Frontal cortex (tissue), 4 donors: Measurements from ENCODE around the gene SPP2. TPM values are rescaled to one million over a fixed set of nuclear protein-coding genes. Genes with fewer than 3 reads are reported as not detected.

ENCODE experiments used
- DNase-seq, 2 donors: peaks; one replicate each; pipeline ENCODE4 v3.0.0; 2012; ENCODE audit warnings: low spot score in 2 of 2
- FAIRE-seq: peaks from 2 replicates; lab custom pipeline; 2012; peaks lifted over from hg19 to GRCh38; lab: Jason Lieb, UNC
- total RNA-seq: library from RNA; depleted of rRNA; stranded (reverse); fragments of >200 nt; gene quantifications from one replicate; pipeline ENCODE4 v1.2.3, GENCODE V29; 2014
- donor health status: control.
- donor health status: control.
- donor health status: control.

Gene SPP2
- total RNA-seq, 1 donor from 2014 or later = not detected

- FAIRE-seq (no peak), DNase-seq (no peak)
Measured at GRCh38 chr2:234083572-234084348, 33.3 kb downstream of the SPP2 start.

GRCh38 chr2:234091432-234091879 is 41.0 kb downstream of the SPP2 start:
- DNase-seq = peak in 1 of 2 donors; percentile 26
- no peak for FAIRE-seq

GRCh38 chr2:234091883-234092282 is 41.4 kb downstream of the SPP2 start:
- no peak for DNase-seq
- FAIRE-seq = no peak

- no peak for FAIRE-seq
Measured at GRCh38 chr2:234092344-234092743, 41.8 kb downstream of the SPP2 start.

GRCh38 chr2:234095301-234095700 is 44.8 kb downstream of the SPP2 start:
- FAIRE-seq (no peak), DNase-seq (no peak)

More at GRCh38 chr2:234092344-234092743, 41.8 kb downstream of the SPP2 start:
- DNase-seq = no peak

GRCh38 chr2:234096164-234096563 is 45.7 kb downstream of the SPP2 start:
- FAIRE-seq = no peak
- DNase-seq = no peak

GRCh38 chr2:234098681-234099080 is 48.2 kb downstream of the SPP2 start:
- FAIRE-seq (no peak), DNase-seq (no peak)

GRCh38 chr2:234099266-234099665 is 48.8 kb downstream of the SPP2 start:
- no peak for DNase-seq

GRCh38 chr2:234100686-234101085 is 50.2 kb downstream of the SPP2 start:
- FAIRE-seq = no peak
- no peak for DNase-seq

More at GRCh38 chr2:234099266-234099665, 48.8 kb downstream of the SPP2 start:
- FAIRE-seq = no peak

GRCh38 chr2:234102112-234102511 is 51.6 kb downstream of the SPP2 start:
- no peak for FAIRE-seq
- DNase-seq = no peak

GRCh38 chr2:234107861-234108260 is 57.4 kb downstream of the SPP2 start:
- no peak for FAIRE-seq
- no peak for DNase-seq

- FAIRE-seq (no peak), DNase-seq (no peak)
Measured at GRCh38 chr2:234109321-234109720, 58.8 kb downstream of the SPP2 start.

GRCh38 chr2:234110219-234110618 is 59.7 kb downstream of the SPP2 start:
- no peak for DNase-seq
- no peak for FAIRE-seq

- no peak for DNase-seq
- FAIRE-seq = no peak
Measured at GRCh38 chr2:234111523-234111922, 61.0 kb downstream of the SPP2 start.

GRCh38 chr2:234116010-234116409 is 65.5 kb downstream of the SPP2 start:
- DNase-seq (no peak), FAIRE-seq (no peak)

- DNase-seq = no peak
- no peak for FAIRE-seq
Measured at GRCh38 chr2:234121999-234122398, 71.5 kb downstream of the SPP2 start.

GRCh38 chr2:234125451-234126145 is 75.1 kb downstream of the SPP2 start:
- FAIRE-seq (no peak), DNase-seq (no peak)

- FAIRE-seq (no peak), DNase-seq (no peak)
Measured at GRCh38 chr2:234126146-234126470, 75.6 kb downstream of the SPP2 start.
